Trophoblast cell (in vitro differentiated cells and primary cell): ENCODE data around the gene DGKD.

ENCODE experiments used
- DNase-seq, 2 donors: peaks; one replicate each; pipeline ENCODE4 v3.0.0-alpha.2; 2016
- H2AFZ ChIP-seq: 2 replicates; pipeline ENCODE4 v1.6.1; 2013; ENCODE audit warnings: low read length, moderate library complexity, mild to moderate bottlenecking; ENCODE audit not compliant: insufficient read depth, poor library complexity
- H2AK5ac ChIP-seq: 2 replicates; pipeline ENCODE4 v1.6.1; 2013; ENCODE audit warnings: mild to moderate bottlenecking, low read length
- H2BK120ac ChIP-seq: 2 replicates; pipeline ENCODE4 v1.6.1; 2013; ENCODE audit warnings: low read length, mild to moderate bottlenecking, moderate library complexity; ENCODE audit not compliant: insufficient read depth, poor library complexity
- H2BK12ac ChIP-seq: 2 replicates; pipeline ENCODE4 v1.6.1; 2013; ENCODE audit warnings: mild to moderate bottlenecking, low read length, moderate library complexity
- H2BK5ac ChIP-seq: 2 replicates; pipeline ENCODE4 v1.6.1; 2013; ENCODE audit warnings: low read length, low read depth, moderate library complexity, mild to moderate bottlenecking; ENCODE audit not compliant: poor library complexity
- H3K14ac ChIP-seq: 2 replicates; pipeline ENCODE4 v1.6.1; 2013; ENCODE audit warnings: mild to moderate bottlenecking, low read length
- H3K18ac ChIP-seq: 2 replicates; pipeline ENCODE4 v1.6.1; 2013; ENCODE audit warnings: mild to moderate bottlenecking, low read length
- H3K23ac ChIP-seq: 2 replicates; pipeline ENCODE4 v1.6.1; 2013; ENCODE audit warnings: low read length
- H3K27ac ChIP-seq: 2 replicates; pipeline ENCODE4 v1.5.1; 2013; ENCODE audit warnings: low read depth, mild to moderate bottlenecking, inconsistent platforms, low read length, moderate library complexity
- H3K27me3 ChIP-seq: 2 replicates; pipeline ENCODE4 v1.6.1; 2013; ENCODE audit warnings: inconsistent platforms, mild to moderate bottlenecking, low read length, moderate library complexity; ENCODE audit not compliant: insufficient read depth
- H3K36me3 ChIP-seq, 2 experiments: 1 replicate in 1 of 2; 2 replicates in 1 of 2; pipeline ENCODE4 v1.6.1; 2013; ENCODE audit warnings: low read length in 2 of 2, mild to moderate bottlenecking in 2 of 2, moderate library complexity in 1 of 2; ENCODE audit not compliant: insufficient read depth in 2 of 2, control insufficient read depth in 1 of 2
- H3K4ac ChIP-seq: 2 replicates; pipeline ENCODE4 v1.6.1; 2013; ENCODE audit warnings: low read depth, mild to moderate bottlenecking, low read length, moderate library complexity
- H3K4me1 ChIP-seq, 2 experiments: 1 replicate in 1 of 2; 2 replicates in 1 of 2; pipeline ENCODE4 v1.6.1; 2013; ENCODE audit warnings: low read length in 2 of 2, mild to moderate bottlenecking in 2 of 2, moderate library complexity in 1 of 2; ENCODE audit not compliant: insufficient read depth in 2 of 2, control insufficient read depth in 1 of 2
- H3K4me2 ChIP-seq: 2 replicates; pipeline ENCODE4 v1.6.1; 2013; ENCODE audit warnings: inconsistent platforms, mild to moderate bottlenecking, low read length, moderate library complexity
- H3K4me3 ChIP-seq: 2 replicates; pipeline ENCODE4 v1.5.1; 2013; ENCODE audit warnings: mild to moderate bottlenecking, low read depth, low read length, inconsistent platforms
- H3K79me1 ChIP-seq: one replicate; pipeline ENCODE4 v1.6.1; 2013; ENCODE audit warnings: low read length
- H3K79me2 ChIP-seq: 2 replicates; pipeline ENCODE4 v1.6.1; 2013; ENCODE audit warnings: low read length, mild to moderate bottlenecking; ENCODE audit not compliant: control insufficient read depth, insufficient read depth, poor library complexity
- H3K9ac ChIP-seq: 2 replicates; pipeline ENCODE4 v1.6.1; 2013; ENCODE audit warnings: mild to moderate bottlenecking, low read length
- H3K9me3 ChIP-seq: 2 replicates; pipeline ENCODE4 v1.6.1; 2013; ENCODE audit warnings: low read depth, mild to moderate bottlenecking, control low read depth, inconsistent platforms, low read length; ENCODE audit not compliant: insufficient read depth
- H4K12ac ChIP-seq: 2 replicates; pipeline ENCODE4 v1.6.1; 2013; ENCODE audit warnings: low read depth, mild to moderate bottlenecking, low read length, moderate library complexity
- H4K8ac ChIP-seq: 2 replicates; pipeline ENCODE4 v1.6.1; 2013; ENCODE audit warnings: low read depth, mild to moderate bottlenecking, low read length, moderate library complexity
- H4K91ac ChIP-seq: one replicate; pipeline ENCODE4 v1.6.1; 2013; ENCODE audit warnings: low read depth, mild to moderate bottlenecking, low read length, moderate library complexity
- WGBS: extraction: QIAGEN DNeasy Blood & Tissue Kit; methylation state at CpG from one replicate; pipeline ENCODE4 v1.1.7; 2013; ENCODE audit warnings: missing lambda C conversion rate; ENCODE audit not compliant: insufficient read length, insufficient coverage; ENCODE audit errors: extremely low coverage; 5-methylcytosine and 5-hydroxymethylcytosine counted together

Gene DGKD

GRCh38 chr2:233473386-233473791 is 119.1 kb downstream of the DGKD start:
- no peak overlapping the region for H3K23ac ChIP-seq
- H3K18ac ChIP-seq = no peak overlapping the region
- H3K9ac ChIP-seq = no peak overlapping the region
- WGBS = no CpG with 5 or more reads among the region's 19 CpGs
- no peak for DNase-seq
- no peaks in the 10 kb centered on the region for H3K79me2 ChIP-seq
- H3K4me3 ChIP-seq = no peak overlapping the region
- H2AFZ ChIP-seq = no peak overlapping the region
- no peak overlapping the region for H2AK5ac ChIP-seq
- no peak overlapping the region for H2BK12ac ChIP-seq
- H3K27me3 ChIP-seq = no peaks in the 10 kb centered on the region
- H4K12ac ChIP-seq = no peak overlapping the region
- H3K4me2 ChIP-seq = no peak overlapping the region
- no peak overlapping the region for H3K27ac ChIP-seq
- H2BK120ac ChIP-seq = no peak overlapping the region
- peaks cover 37 to 40% of the 10 kb centered on the region in 2 experiments for H3K36me3 ChIP-seq
- no peaks in the 10 kb centered on the region for H3K79me1 ChIP-seq
- no peak overlapping the region for H3K14ac ChIP-seq
- no peak overlapping the region for H3K4ac ChIP-seq
- H3K9me3 ChIP-seq = no peaks in the 10 kb centered on the region
- H3K4me1 ChIP-seq = no peaks in the 10 kb centered on the region
- no peak overlapping the region for H2BK5ac ChIP-seq
- H4K8ac ChIP-seq = no peak overlapping the region
- H4K91ac ChIP-seq = no peak overlapping the region

DNA sequence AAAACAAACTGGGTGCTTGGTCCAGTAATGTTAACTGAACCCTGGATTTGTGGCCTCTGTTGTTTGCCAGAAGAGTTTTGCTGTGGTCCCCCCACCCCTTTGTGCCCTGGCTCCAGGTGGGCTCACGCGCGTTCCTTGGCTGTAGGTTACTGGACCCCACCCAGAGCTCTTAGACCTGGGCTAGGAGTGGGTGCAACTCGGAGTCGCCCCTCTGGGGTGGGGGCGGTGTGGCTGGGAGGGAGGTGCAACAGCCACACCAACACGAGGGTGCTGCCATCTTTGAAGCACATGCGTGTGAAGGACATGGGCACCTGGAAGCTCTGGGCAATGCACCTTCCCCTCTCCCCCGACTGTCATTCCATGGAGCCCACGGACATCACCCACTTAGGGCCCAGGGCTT is 119.6 kb downstream of the DGKD start:
- Histone ChIP-seq H3K9me3 (no peaks in the 10 kb centered on the region), H2BK12ac (no peak overlapping the region), H4K91ac (no peak overlapping the region), H3K4me1 (no peaks in the 10 kb centered on the region), H3K79me2 (no peaks in the 10 kb centered on the region), H3K79me1 (no peaks in the 10 kb centered on the region), H4K8ac (no peak overlapping the region), H3K27me3 (no peaks in the 10 kb centered on the region), H3K36me3 (peaks cover 32 to 38% of the 10 kb centered on the region in 2 experiments), H3K27ac (no peak overlapping the region), H2BK120ac (no peak overlapping the region), H2AK5ac (no peak overlapping the region), H3K4me2 (no peak overlapping the region), H3K9ac (no peak overlapping the region), H4K12ac (no peak overlapping the region), H3K4ac (no peak overlapping the region), H3K4me3 (no peak overlapping the region), H2AFZ (no peak overlapping the region), H3K14ac (no peak overlapping the region), H2BK5ac (no peak overlapping the region), H3K23ac (no peak overlapping the region), H3K18ac (no peak overlapping the region)
- no peak for DNase-seq
- WGBS = no CpG with 5 or more reads among the region's 10 CpGs

DNA sequence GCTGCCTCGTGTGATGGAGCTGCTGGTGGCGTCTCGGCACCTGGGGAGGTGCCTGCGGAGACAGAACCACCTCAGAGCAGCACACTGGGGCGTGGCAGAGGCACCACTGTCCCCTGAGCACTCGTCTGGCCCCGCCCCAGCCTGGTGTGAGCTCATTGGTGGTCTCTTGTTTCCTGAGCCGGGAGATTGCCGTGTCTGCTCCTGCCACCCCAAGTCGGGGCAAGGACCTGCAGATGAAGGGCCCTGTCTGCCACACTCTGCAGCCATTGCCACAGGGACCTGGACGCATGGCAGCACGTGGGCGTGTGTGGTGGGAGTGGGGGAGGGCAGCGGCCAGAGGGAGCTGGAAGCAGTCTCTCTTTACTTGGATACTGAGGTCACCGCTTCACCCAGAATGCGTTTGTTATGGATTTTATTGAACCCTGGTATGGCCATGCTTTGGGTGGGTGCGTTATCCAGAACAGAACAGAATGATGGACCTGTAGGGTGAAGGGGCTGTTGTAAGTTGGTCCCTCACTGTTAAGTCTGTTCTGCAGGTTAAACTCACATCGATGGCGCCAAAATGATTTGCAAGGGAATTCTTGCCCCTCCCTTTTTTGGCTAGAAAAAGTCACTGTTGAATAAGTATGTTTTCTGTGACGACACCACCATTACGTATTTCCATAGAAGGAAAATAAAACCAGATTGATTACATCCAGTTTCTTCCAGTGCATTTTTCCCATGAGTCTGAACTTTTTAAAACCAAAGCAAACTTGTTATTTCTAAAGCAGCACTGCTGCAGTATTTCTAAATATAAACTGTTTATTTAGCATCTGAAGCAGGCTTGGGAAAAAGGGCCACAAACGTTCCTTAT is 120.2 kb downstream of the DGKD start:
- Histone ChIP-seq H3K18ac (no peak overlapping the region), H3K4me3 (no peak overlapping the region), H3K4ac (no peak overlapping the region), H3K27me3 (no peaks in the 10 kb centered on the region), H3K79me1 (no peaks in the 10 kb centered on the region), H2BK120ac (no peak overlapping the region), H3K79me2 (no peaks in the 10 kb centered on the region), H3K23ac (no peak overlapping the region), H4K8ac (no peak overlapping the region), H3K4me1 (no peaks in the 10 kb centered on the region), H2BK5ac (no peak overlapping the region), H3K27ac (no peak overlapping the region), H4K12ac (no peak overlapping the region), H3K14ac (no peak overlapping the region), H4K91ac (no peak overlapping the region), H2BK12ac (no peak overlapping the region), H2AFZ (no peak overlapping the region), H3K36me3 (peaks cover 28 to 33% of the 10 kb centered on the region in 2 experiments), H3K9ac (no peak overlapping the region), H3K9me3 (no peaks in the 10 kb centered on the region), H3K4me2 (no peak overlapping the region), H2AK5ac (no peak overlapping the region)
- no CpG with 5 or more reads among the region's 22 CpGs for WGBS
- no peak for DNase-seq

DNA sequence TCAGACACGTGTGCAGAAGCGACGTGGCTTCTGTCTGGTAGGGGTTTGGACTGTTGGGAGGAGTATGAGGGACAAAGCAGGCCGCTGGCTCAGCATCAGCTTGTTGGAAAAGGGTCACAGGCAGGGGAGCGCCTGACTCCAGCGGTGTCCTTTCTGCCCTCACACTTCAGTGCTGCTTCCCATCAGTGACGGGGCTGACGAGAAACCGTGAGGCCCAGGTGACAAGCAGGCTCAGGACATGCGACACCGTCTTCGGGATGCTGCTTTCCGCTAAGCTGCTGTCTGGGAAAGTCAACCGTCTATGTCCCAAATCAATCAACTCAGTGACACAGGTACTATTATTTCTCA is 121.7 kb downstream of the DGKD start:
- no peak overlapping the region for H2AFZ ChIP-seq
- H3K4me2 ChIP-seq = no peak overlapping the region
- H2AK5ac ChIP-seq = no peak overlapping the region
- no peak overlapping the region for H3K18ac ChIP-seq
- no peak overlapping the region for H3K23ac ChIP-seq
- no peak overlapping the region for H3K14ac ChIP-seq
- peaks cover 2% of the 10 kb centered on the region for H3K79me2 ChIP-seq
- DNase-seq = no peak
- no peak overlapping the region for H2BK120ac ChIP-seq
- H4K8ac ChIP-seq = no peak overlapping the region
- H2BK5ac ChIP-seq = no peak overlapping the region
- H3K27me3 ChIP-seq = no peaks in the 10 kb centered on the region
- H3K9me3 ChIP-seq = no peaks in the 10 kb centered on the region
- peak overlapping the region; percentile 20 for H3K9ac ChIP-seq
- H4K12ac ChIP-seq = no peak overlapping the region
- H3K27ac ChIP-seq = no peak overlapping the region
- no peak overlapping the region for H3K4ac ChIP-seq
- H3K79me1 ChIP-seq = no peaks in the 10 kb centered on the region
- H3K4me1 ChIP-seq = no peaks in the 10 kb centered on the region
- H4K91ac ChIP-seq = no peak overlapping the region
- H3K36me3 ChIP-seq = peaks cover 30 to 34% of the 10 kb centered on the region in 2 experiments
- H2BK12ac ChIP-seq = no peak overlapping the region
- WGBS = no CpG with 5 or more reads among the region's 14 CpGs
- no peak overlapping the region for H3K4me3 ChIP-seq
